HG03175 (cell line): ENCODE data around the gene FGF1.

Experiments
- ATAC-seq: cut with Tn5 transposase; IDR thresholded peaks from one replicate; pipeline ENCODE4 v1.9.1; 2021; ENCODE audit warnings: mild to moderate bottlenecking, moderate library complexity; ENCODE audit not compliant: unreplicated experiment

FGF1 gene

DNA sequence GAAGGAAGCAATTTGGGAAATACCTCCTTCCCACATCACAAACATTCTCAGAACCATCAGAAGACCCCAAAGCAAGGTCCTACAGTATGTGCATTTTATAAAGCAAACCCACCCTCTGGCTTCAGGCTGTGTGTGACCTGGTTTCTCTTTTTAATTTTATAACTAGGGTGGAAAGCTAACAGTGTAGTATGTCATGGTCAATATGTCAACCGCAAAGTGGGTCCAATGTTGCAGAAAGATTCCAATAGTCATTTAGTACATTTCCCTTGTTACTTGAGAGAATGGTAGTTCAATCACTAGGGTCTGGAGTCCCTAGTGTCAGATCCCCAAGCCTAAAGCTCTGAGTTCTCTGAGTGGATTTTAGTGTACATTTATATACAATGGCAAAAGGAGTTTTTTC, 96.2 kb downstream of the FGF1 start:
- ATAC-seq: no peak

DNA sequence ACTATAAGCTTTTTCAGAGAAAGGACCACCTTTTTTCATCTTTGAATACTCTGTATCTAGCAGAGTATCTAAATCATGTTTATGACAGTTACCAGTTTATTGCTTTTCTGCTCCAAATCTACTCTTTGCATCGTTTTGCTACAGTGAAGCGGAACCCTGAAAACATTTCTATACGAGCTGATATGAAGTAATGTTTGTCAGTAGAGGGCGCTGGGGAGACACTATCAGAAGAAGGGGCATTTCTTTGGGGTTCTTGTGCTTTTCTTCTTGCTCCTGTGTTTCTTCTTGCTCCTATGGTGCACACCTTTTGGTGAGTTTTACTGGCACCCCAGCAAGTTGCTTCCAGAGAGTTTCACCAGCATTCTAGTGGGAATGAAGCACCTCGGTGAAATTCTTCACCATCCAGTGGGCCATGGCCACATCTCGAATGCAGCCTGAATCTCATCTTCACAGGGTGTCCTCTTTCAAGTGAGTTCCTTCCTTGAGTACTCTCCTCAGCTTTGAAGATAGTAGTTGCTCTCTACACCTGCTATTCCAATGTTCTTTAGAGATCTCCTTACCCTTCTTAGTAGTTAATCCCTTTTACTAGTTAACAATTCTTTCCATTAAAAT, 98.4 kb downstream of the FGF1 start:
- ATAC-seq: no peak

DNA sequence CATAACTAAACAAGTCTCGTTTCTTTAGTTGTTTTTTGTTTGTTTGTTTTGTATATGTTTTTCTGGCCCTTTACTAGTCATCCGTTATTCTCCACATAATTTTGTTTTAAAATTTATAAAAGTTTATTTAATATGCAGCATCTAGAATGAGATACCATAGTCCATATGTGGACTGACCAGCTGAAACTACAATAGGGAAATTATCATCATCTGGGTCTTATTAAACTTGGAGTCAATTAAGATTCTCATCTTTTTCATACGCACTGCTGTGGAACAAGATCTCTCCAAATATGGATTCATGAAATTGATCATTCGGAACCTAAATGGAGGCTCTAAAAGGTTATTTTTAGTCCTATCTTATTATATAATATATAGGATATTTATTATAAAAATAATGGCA, 99.3 kb downstream of the FGF1 start:
- ATAC-seq: no peak

DNA sequence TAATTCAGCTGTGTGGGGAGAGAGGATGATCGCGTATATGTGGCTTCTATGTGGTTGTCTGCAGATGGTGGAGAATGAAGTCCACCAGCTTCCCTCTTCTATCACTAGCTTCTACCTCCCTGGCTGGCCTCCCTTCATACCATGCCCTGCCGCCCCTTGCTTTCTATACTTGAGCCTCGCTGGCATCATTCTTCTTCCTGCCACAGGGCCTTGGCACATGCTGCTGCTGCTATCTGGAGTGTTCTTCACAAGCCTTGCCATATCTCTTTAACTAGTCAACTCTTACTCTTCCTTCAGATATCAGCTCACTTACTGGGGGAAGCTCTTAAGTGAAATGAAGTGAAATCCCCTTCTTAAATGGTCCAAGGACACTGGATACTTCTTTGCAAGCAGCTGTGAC, 100.4 kb downstream of the FGF1 start:
- ATAC-seq: no peak

DNA sequence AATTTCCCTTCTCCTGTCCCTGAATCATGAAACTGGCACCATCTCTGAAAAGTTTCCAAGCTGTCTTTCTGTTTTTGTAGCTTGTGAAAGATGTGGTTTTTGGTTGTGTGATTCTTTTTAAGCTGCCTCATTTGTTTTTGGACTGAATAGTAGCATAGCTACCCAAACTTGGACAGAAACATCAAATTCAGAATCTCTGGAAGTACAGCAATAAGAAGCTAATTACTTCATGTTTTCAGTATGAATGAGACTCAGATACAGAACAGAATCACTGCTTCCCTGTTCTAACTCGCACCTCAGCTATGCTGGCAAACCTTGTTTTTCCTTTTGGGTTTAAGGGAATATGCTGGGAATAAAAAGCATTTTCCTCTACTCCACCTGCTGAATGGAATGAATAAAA, 101.0 kb downstream of the FGF1 start:
- ATAC-seq: no peak

DNA sequence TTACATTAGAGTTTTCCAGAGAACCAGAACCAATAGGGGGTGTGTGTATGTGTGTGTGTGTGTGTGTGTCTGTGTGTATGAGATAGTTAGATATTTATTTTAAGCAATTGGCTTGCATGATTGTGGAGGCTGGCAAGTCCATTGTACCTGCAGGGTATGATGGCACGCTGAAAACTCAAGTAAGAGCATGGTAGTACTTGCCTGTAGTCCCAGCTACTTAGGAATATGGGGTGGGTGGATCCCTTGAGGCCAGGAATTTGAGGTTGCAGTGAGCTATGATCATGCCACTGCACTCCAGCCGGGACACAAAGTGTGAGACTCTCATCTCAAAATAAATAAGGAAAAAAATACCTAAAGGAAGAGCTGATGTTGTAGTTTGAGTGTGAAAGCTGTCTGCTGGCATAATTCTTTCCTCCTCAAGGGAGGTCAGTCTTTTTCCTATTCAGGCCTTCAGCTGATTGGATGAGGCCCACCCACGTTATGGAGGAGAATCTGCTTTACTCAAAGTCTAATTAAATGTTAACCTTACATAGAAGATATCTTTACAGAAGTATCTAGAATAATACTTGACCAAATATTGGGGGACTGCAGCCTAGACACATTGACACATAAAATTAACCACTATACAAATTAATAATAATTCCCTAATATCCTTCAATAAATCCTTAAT, 107.6 kb downstream of the FGF1 start:
- no peak for ATAC-seq

DNA sequence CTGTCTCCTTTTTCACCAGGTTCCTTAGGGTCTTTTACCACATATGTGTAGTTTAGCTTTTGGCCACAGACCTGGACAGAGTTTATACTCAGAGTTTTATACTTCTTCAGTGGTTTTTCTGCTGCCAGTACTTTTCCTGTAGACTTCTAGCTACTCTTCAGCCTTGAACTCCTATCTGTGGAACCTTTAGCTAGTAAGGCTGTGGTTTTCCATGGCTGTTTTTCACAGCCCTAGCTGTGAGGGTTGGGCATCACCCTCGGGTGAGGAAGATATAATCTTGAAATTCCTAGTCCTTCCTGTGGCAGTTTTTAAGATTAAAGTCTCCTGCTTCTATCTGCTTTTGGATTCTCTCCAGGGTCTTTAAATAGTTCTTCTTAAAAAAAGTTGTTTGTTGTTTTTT, 109.1 kb downstream of the FGF1 start:
- ATAC-seq: no peak

DNA sequence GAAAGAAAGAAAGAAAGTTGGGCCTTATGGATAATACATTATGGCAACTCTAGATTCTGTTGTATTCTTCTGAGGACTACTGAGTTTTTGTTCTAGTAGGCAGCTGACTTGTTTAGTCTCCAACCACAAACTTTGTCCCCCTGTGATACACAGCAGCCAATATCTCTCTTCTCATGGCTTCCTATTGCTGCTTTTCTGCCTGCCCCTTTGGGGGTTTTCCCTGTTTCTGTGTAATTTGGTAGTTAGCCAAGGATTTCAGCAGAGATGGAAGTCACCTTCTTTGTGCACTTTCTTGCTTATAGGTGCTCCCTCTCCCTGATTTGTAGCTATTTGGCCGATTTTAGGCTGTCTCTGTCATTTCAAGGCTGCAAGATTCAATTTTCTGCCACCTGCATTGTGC, 109.6 kb downstream of the FGF1 start:
- no peak for ATAC-seq

DNA sequence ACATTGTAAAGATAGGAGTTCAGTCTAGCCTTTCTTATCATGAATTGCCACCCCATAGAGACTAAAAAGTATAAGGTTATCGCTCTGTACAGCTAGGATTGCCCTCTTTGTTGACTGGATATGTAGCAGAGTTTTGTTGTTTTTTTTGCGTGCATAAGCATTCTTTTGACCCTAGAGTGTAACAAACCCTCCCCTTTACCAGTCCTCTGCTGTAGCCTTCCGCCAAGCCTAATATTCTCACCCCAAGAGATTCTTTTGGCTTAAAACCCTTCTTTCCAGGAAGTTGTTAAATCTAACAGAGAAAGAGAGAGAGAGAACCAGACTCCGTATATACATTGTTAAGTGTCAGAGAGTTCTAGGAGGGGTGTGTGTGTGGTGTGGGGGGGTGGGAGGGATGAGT, 113.9 kb downstream of the FGF1 start:
- no peak for ATAC-seq

DNA sequence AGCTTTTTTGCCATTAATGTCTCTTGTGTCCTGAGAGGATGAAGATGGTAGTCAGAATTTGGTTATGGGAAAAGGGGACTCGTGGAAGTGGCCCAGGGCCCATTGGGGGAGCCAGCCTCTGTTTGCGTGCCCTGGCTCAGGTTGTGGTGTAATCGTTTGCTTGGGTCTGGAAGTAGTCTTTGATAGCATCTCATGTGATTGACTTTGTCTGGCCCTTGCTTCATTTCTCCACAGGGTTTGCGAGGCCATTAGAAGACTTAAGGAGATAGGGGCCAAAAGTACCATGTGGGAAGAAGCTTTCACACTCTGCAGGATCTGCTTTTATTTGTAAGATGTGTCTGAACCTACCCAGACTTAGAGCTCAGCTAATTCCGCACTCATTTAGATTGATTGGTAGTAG, 114.5 kb downstream of the FGF1 start:
- ATAC-seq: no peak

DNA sequence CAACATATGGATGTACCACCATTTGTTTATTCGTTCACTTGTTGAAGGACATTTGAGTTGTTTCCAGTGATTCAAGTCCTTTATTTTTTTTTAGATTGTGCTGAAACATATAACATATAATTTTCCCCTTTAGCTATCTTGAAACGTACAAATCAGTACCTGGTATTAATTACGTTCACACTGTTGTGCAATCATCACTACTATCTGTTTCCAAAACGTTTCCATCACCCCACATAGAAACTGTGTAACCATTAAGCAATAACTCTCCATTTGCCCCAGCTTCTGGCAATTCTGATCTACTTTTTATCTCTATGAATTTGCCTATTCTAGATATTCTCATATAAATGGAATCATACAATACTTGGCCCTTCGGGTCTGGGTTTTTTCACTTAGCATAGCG, 116.0 kb downstream of the FGF1 start:
- ATAC-seq: no peak

DNA sequence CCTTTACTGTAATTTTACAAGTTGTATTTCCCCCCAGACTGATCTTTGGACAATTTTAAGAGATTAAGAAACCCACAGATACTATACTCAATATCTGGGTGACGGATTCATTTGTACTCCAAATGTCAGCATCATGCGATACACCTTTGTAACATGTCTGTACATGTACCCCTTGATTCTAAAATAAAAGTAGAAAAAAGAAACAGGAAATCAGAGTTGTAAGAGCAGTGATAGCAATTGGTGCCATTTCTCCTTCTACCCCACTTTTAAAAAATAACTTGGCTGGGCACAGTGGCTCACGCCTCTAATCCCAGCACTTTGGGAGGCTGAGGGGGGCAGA, 116.9 kb downstream of the FGF1 start:
- no peak for ATAC-seq

DNA sequence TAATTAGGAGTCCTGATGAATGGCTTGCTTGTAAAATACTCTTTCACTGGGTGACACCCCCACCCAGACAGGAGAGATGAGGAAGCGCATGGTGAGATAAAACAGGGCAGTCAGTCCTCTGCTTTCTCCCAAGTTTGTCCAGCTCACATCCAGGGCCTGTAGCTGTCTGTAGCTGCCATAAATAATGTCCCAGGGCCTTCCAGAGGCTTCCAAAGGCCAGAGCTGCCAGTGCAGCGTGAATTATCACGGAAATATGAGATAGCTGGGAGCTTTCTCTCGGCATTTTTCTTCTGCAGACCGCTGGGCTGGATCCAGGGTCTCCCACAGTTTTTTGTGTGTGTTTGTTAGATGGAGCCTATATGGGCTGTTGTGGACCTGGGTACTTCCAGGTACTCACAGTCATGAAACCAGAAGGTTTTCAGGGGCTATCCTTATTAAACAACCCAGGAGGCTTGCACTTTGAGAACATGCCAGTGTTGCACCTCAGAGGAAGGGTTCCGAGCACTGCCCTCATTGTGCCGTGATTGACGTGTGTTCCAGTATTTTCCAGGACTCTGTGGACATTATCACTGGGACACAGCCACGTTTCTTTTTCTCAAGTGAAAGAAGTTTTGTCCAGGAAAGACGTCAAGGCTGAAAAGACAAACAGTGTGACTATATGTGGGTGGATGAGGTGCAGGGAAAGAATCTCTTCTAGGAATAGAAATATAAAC, 117.5 kb downstream of the FGF1 start:
- ATAC-seq: no peak

DNA sequence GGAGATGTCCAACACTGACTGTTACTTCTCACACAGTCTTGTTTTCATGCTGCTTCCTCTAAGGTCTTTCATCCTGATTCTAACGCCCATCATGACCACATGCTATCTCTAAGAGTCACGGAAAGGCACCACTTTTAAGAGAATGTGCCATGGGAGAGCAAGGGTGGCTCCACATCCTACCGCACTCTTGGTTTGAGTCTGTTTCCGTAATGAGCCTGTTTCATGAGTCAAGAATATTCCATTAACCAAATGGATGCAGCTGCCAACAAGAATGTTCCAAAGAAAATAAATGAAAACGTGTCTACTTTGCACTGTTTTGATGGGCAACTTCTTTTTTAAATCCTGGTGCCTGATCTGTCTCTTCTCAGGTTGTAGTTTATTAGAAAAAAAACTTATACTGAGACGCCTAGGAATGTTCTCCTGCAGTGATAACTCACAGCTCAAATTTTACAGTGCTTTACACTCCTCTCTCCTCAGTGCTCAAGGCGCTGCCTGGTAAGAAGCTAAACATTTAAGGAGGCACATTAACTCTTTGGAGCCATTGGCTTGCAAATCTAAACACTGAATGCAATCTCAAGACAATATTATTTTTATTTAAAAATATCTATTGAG, 124.3 kb downstream of the FGF1 start:
- no peak for ATAC-seq

DNA sequence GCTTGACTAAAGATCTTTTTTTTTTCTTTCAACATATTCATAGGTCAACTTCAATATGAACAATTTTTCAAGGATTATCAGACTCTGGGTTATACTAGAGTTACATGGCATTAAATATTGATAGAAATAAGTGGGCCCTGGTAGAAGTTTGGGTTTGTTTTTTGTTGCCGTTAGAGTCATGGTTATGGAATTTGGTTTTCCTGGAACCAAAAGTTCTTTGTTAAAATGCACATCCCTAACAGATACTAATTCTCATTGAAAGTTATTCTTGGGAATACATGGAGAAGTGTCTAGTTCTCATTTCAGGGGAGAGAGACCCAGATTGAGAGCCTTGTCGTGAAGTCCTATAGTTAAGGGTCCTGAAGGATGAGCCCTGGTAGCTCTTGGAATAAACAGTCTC, 124.9 kb downstream of the FGF1 start:
- ATAC-seq: no peak

DNA sequence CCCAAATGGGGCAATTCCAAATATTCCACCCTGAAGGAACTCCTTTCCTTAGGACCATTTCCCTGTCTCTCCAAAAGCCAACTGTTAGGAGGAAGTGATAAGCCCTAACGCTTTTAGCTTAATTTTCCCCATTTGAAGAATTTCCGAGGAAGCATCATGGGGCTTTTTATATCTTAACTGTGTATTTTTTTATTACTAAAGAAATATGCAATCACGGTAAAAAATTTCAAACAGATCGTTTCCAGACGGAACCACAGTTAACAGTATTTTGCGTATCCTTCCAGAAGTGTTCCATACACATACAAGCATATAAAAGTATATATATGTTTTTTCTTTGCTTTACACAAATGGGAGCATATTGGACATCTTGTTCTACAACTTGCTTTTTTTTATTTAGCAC, 133.8 kb downstream of the FGF1 start:
- ATAC-seq: no peak

DNA sequence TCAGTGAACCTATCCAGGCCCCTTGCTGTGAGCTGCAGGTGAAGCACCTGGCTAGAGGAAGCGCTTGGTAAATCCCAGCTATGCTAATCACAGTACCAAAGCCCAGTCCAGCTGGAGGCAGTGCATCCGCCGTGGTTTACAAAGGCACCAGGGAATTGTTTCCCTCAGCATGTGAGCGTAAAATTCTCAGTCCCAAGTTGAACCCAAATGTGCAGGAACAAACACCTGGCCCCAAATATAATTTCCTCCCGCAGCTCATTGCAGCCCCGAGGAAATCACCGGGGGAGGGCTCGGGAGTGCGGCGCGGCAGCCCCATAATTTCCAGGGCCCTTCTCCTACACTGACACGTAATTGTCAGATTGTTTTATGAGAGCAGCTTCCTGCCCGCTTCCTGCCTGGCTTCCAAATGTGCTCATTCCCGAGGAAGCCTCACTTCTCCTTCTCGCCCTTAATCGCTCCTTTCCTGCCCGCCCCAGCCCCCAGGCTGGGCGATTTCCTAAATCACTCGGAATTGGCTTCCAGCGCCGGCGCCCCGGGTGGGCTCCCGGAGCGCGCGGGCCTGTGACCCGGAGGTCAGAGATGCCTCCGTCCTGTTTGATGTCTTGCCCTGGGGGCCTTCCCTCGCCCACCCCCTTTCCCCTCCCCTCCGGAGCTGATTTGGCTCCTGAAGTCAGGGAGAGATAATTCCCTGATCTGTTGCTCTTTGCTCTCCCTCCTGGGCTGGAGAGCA, 134.4 kb downstream of the FGF1 start:
- no peak for ATAC-seq

DNA sequence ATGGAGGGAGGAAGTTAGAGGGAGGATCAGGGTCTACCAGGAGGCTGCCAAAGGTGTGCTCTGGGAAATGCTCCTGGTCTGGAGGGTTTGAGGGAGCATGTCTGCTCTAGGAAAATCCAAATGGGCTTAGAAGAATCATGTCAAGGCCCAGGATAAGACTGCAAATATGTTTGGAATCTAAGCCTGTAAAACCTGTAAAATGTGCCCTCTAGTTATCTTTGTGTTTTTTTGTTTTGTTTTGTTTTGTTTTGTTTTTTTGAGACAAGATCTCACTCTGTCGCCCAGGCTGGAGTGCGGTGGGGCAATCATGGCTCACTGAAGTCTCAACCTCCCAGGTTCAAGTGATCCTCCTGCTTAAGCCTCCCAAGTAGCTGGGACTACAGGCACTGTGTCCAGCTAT, 135.4 kb downstream of the FGF1 start:
- no peak for ATAC-seq

DNA sequence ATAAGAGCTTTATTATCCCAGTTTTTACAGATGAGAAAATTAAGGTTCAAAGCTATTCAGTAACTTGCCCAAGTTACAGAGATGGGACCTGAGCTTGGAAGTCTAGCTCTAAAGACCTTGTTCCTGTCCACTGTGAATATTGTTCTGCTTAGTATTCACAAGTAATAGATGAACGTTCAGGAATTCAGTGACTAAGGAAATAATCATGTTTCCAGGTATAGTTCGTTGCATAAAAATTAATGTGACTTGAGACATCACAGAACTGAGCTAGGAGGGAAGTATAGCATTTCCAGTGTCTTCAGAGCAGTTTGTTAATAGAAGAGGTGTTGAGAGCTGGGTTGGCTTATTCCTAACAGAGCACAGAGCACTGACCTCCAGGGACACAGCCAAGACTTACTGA, 136.1 kb downstream of the FGF1 start:
- ATAC-seq: no peak

DNA sequence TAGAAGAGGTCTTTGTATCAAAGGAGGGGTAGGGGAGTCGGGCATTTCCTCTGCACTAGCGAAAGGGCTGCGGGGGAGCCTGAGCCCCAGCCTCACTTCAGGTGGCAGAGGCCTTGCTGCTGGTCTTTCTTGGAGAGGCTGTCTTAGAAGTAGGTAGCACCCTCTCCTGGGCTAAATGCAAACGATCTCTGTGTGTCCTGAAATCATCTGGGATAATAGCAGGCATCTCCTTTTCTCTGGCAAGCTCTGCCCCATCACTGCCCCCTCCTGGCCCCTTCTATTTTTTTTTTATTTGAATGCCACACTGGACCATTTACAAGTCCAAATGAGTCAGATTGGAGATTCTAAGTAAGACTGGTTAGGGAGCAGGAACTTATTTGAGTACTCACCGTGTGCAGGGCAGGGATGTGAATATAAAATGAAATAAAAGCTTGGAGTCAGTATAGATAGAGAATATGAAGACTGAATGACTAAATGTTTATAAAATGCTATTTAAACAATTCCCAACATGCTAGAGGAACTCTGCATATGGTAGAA, 137.1 kb downstream of the FGF1 start:
- peak; percentile 41 for ATAC-seq
